H9 (cell line): ENCODE data around the gene TMPRSS2. TPM values are rescaled to one million over a fixed set of nuclear protein-coding genes. Genes with fewer than 3 reads are reported as not detected.

Experiments
- DNase-seq: peaks from one replicate; pipeline ENCODE4 v3.0.0-alpha.2; 2017
- H2AFZ ChIP-seq: one replicate; pipeline ENCODE4 v1.6.1; 2013; ENCODE audit warnings: mild to moderate bottlenecking, low read length, control low read depth, moderate library complexity
- H2AK5ac ChIP-seq: 2 replicates; pipeline ENCODE4 v1.6.1; 2013; ENCODE audit warnings: low read length, control low read depth, mixed read lengths; ENCODE audit not compliant: insufficient read length
- H2BK120ac ChIP-seq: one replicate; pipeline ENCODE4 v1.6.1; 2013; ENCODE audit warnings: low read depth, mild to moderate bottlenecking, low read length, control low read depth, inconsistent platforms; ENCODE audit not compliant: poor library complexity, severe bottlenecking
- H2BK12ac ChIP-seq: 2 replicates; pipeline ENCODE4 v1.6.1; 2013; ENCODE audit warnings: low read length, control low read depth, mixed read lengths, low read depth; ENCODE audit not compliant: insufficient read length
- H2BK15ac ChIP-seq: 2 replicates; pipeline ENCODE4 v1.6.1; 2013; ENCODE audit warnings: low read depth, low read length, control low read depth
- H2BK20ac ChIP-seq: one replicate; pipeline ENCODE4 v1.6.1; 2013; ENCODE audit warnings: low read depth, mild to moderate bottlenecking, low read length, control low read depth, inconsistent platforms; ENCODE audit not compliant: poor library complexity, severe bottlenecking
- H2BK5ac ChIP-seq: 2 replicates; pipeline ENCODE4 v1.6.1; 2013; ENCODE audit warnings: low read length, control low read depth, mixed read lengths; ENCODE audit not compliant: insufficient read length
- H3K14ac ChIP-seq: 2 replicates; pipeline ENCODE4 v1.6.1; 2013; ENCODE audit warnings: low read length, control low read depth; ENCODE audit not compliant: insufficient read depth
- H3K18ac ChIP-seq: 2 replicates; pipeline ENCODE4 v1.6.1; 2013; ENCODE audit warnings: low read depth, mild to moderate bottlenecking, mixed read lengths, low read length, control low read depth; ENCODE audit not compliant: insufficient read length
- H3K23ac ChIP-seq: 2 replicates; pipeline ENCODE4 v1.6.1; 2013; ENCODE audit warnings: low read length, control low read depth, mixed read lengths, low read depth; ENCODE audit not compliant: insufficient read length
- H3K23me2 ChIP-seq: 2 replicates; pipeline ENCODE4 v1.6.1; 2013; ENCODE audit warnings: low read depth, mild to moderate bottlenecking, mixed read lengths, low read length, control low read depth; ENCODE audit not compliant: insufficient read length, poor library complexity, severe bottlenecking
- H3K27ac ChIP-seq: 2 replicates; pipeline ENCODE4 v1.5.1; 2013; ENCODE audit warnings: low read length, control low read depth, mixed read lengths, low read depth; ENCODE audit not compliant: insufficient read length
- H3K27me3 ChIP-seq: 2 replicates; pipeline ENCODE4 v1.6.1; 2013; ENCODE audit warnings: low read length, control low read depth, inconsistent platforms; ENCODE audit not compliant: insufficient read depth
- H3K4ac ChIP-seq: 2 replicates; pipeline ENCODE4 v1.6.1; 2013; ENCODE audit warnings: low read depth, mild to moderate bottlenecking, control low read depth, inconsistent platforms, low read length, moderate library complexity
- H3K4me1 ChIP-seq: 2 replicates; pipeline ENCODE4 v1.6.1; 2013; ENCODE audit warnings: low read length, control low read depth, inconsistent platforms; ENCODE audit not compliant: insufficient read depth
- H3K4me2 ChIP-seq: 2 replicates; pipeline ENCODE4 v1.6.1; 2013; ENCODE audit warnings: low read length, control low read depth, mixed read lengths; ENCODE audit not compliant: insufficient read length, insufficient read depth
- H3K56ac ChIP-seq: 2 replicates; pipeline ENCODE4 v1.6.1; 2013; ENCODE audit warnings: low read depth, mild to moderate bottlenecking, mixed read lengths, low read length, control low read depth; ENCODE audit not compliant: insufficient read length
- H3K79me1 ChIP-seq: 2 replicates; pipeline ENCODE4 v1.6.1; 2013; ENCODE audit warnings: low read depth, mild to moderate bottlenecking, moderate library complexity, low read length, control low read depth, inconsistent platforms; ENCODE audit not compliant: insufficient read depth, poor library complexity, severe bottlenecking
- H3K79me2 ChIP-seq: 2 replicates; pipeline ENCODE4 v1.6.1; 2013; ENCODE audit warnings: low read length, control low read depth, inconsistent platforms; ENCODE audit not compliant: insufficient read depth
- H3K9ac ChIP-seq: 2 replicates; pipeline ENCODE4 v1.6.1; 2013; ENCODE audit warnings: low read length, control low read depth, mixed read lengths; ENCODE audit not compliant: insufficient read length; ENCODE audit errors: extremely low read depth
- H3K9me3 ChIP-seq: one replicate; pipeline ENCODE4 v1.6.1; 2013; ENCODE audit warnings: low read depth, low read length, inconsistent platforms; ENCODE audit not compliant: control insufficient read depth
- H3T11ph ChIP-seq: one replicate; pipeline ENCODE4 v1.6.1; 2013; ENCODE audit warnings: mild to moderate bottlenecking, low read length, control low read depth, inconsistent platforms
- H4K20me1 ChIP-seq: one replicate; pipeline ENCODE4 v1.6.1; 2013; ENCODE audit not compliant: control insufficient read depth, insufficient read length, insufficient read depth
- H4K5ac ChIP-seq: 2 replicates; pipeline ENCODE4 v1.6.1; 2013; ENCODE audit warnings: low read depth, mild to moderate bottlenecking, mixed read lengths, low read length, control low read depth; ENCODE audit not compliant: insufficient read length
- H4K8ac ChIP-seq: replicated peaks from 2 replicates; pipeline ENCODE4 v1.6.1; 2013; ENCODE audit warnings: low read length, control low read depth, mixed read lengths, low read depth; ENCODE audit not compliant: insufficient read length
- H4K91ac ChIP-seq: 2 replicates; pipeline ENCODE4 v1.6.1; 2013; ENCODE audit warnings: low read depth, mild to moderate bottlenecking, moderate library complexity, mixed read lengths, low read length, control low read depth; ENCODE audit not compliant: insufficient read length
- H3K27ac Mint-ChIP-seq, 3 experiments: 2 replicates in 2 of 3; 3 replicates in 1 of 3; pipeline ENCODE4 v1.8.0; 2020 to 2021; ENCODE audit warnings: mixed read lengths in 3 of 3, mild to moderate bottlenecking in 1 of 3, moderate library complexity in 1 of 3
- H3K27me3 Mint-ChIP-seq: 2 replicates; pipeline ENCODE4 v1.8.0; 2021; ENCODE audit warnings: low read depth, mild to moderate bottlenecking, moderate library complexity, mixed read lengths
- H3K36me3 Mint-ChIP-seq, 3 experiments: 2 replicates in 2 of 3; 3 replicates in 1 of 3; pipeline ENCODE4 v1.8.0; 2020 to 2021; ENCODE audit warnings: low read depth in 3 of 3, mixed read lengths in 3 of 3; ENCODE audit not compliant: insufficient read depth in 1 of 3
- H3K4me1 Mint-ChIP-seq, 2 experiments: 2 replicates each; pipeline ENCODE4 v1.8.0; 2020; ENCODE audit warnings: mixed read lengths in 2 of 2
- H3K4me3 Mint-ChIP-seq, 2 experiments: 2 replicates in 1 of 2; 3 replicates in 1 of 2; pipeline ENCODE4 v1.8.0; 2020 to 2021; ENCODE audit warnings: mild to moderate bottlenecking in 2 of 2, mixed read lengths in 2 of 2, moderate library complexity in 1 of 2
- H3K9me3 Mint-ChIP-seq, 2 experiments: 2 replicates in 1 of 2; 3 replicates in 1 of 2; pipeline ENCODE4 v1.8.0; 2020; ENCODE audit warnings: mild to moderate bottlenecking in 2 of 2, mixed read lengths in 2 of 2, moderate library complexity in 1 of 2
- WGBS: extraction: QIAGEN DNeasy Blood & Tissue Kit; methylation state at CpG from one replicate; pipeline ENCODE4 v1.1.7; 2013; ENCODE audit warnings: missing lambda C conversion rate, low lambda C conversion rate, mixed read lengths; ENCODE audit not compliant: insufficient read length; ENCODE audit errors: extremely low coverage; 5-methylcytosine and 5-hydroxymethylcytosine counted together
- total RNA-seq: library from RNA; stranded (reverse); gene quantifications from 2 replicates; pipeline ENCODE4 v1.2.1, GENCODE V29; 2021
- TF ChIP-seq, protein P1 (sequence below): fragments of 200-600 bp; sonication (generic); conservative IDR thresholded peaks from 3 replicates; pipeline ENCODE4 v1.8.0; 2021; ENCODE audit warnings: antibody characterized with exemption, mild to moderate bottlenecking

The TMPRSS2 gene
- total RNA-seq, 1 experiment from 2014 or later, result 12.1 TPM

DNA sequence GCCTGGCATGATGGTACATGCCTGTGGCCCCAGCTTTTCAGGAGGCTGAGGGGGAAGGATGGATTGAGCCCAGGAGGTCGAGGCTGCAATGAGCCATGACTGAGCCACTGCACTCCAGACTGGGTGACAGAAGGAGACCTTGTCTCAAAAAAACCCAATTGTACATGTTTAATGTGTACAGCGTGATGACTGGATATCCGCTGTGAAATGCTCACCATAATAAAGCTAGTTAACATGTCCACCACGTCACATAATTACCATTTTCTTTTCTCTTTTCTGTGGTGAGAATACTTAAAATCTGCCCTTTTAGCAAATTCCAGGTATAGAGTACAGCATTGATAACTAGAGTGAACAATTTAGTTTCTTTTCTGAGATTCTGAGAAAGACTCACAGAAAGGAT lies 24.0 kb downstream of the TMPRSS2 start:
- Histone ChIP-seq H3K56ac (no peak overlapping the region), H3K27ac (no peak overlapping the region), H3K23ac (no peak overlapping the region), H4K8ac (no peak overlapping the region), H2BK15ac (no peak overlapping the region), H4K5ac (no peak overlapping the region), H4K20me1 (no peaks in the 10 kb centered on the region), H3K9ac (no peak overlapping the region), H2AK5ac (no peak overlapping the region), H3T11ph (no peak overlapping the region), H3K4ac (no peak overlapping the region), H3K79me1 (no peaks in the 10 kb centered on the region), H3K14ac (no peak overlapping the region), H3K27me3 (no peaks in the 10 kb centered on the region), H3K79me2 (no peaks in the 10 kb centered on the region), H3K4me1 (no peaks in the 10 kb centered on the region), H2BK20ac (no peak overlapping the region), H2AFZ (no peak overlapping the region), H3K18ac (no peak overlapping the region), H2BK120ac (no peak overlapping the region), H3K23me2 (no peaks in the 10 kb centered on the region), H2BK5ac (no peak overlapping the region), H4K91ac (no peak overlapping the region), H3K9me3 (no peaks in the 10 kb centered on the region), H2BK12ac (no peak overlapping the region), H3K4me2 (no peak overlapping the region)
- H3K9me3 Mint-ChIP-seq, result no peaks in the 10 kb centered on the region
- H3K27ac Mint-ChIP-seq, result no peak overlapping the region
- peaks cover 7 to 44% (median 24%) of the 10 kb centered on the region in 3 experiments; a peak in 5 of 7 replicates for H3K36me3 Mint-ChIP-seq
- TF ChIP-seq, protein P1, sequence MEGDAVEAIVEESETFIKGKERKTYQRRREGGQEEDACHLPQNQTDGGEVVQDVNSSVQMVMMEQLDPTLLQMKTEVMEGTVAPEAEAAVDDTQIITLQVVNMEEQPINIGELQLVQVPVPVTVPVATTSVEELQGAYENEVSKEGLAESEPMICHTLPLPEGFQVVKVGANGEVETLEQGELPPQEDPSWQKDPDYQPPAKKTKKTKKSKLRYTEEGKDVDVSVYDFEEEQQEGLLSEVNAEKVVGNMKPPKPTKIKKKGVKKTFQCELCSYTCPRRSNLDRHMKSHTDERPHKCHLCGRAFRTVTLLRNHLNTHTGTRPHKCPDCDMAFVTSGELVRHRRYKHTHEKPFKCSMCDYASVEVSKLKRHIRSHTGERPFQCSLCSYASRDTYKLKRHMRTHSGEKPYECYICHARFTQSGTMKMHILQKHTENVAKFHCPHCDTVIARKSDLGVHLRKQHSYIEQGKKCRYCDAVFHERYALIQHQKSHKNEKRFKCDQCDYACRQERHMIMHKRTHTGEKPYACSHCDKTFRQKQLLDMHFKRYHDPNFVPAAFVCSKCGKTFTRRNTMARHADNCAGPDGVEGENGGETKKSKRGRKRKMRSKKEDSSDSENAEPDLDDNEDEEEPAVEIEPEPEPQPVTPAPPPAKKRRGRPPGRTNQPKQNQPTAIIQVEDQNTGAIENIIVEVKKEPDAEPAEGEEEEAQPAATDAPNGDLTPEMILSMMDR, result no peak
- H3K27me3 Mint-ChIP-seq, result no peaks in the 10 kb centered on the region
- WGBS, result no CpG with 5 or more reads among the region's 4 CpGs
- no peak overlapping the region for H3K4me3 Mint-ChIP-seq
- H3K4me1 Mint-ChIP-seq, result peaks cover 23 to 32% of the 10 kb centered on the region in 2 experiments
- no peak for DNase-seq
